ENCODE data around the gene TNFAIP8L1. TPM values are rescaled to one million over a fixed set of nuclear protein-coding genes. Genes with fewer than 3 reads are reported as not detected.
A peak's percentile ranks its signal among the peaks of the same experiment; 100 is the strongest.
"Not testable (repeated sequence)": the region's sequence is repeated elsewhere in the genome, so short reads cannot be mapped to it uniquely, and the experiment has no call there.

TNFAIP8L1 gene
- total RNA-seq (2014; rRNA removed; shearing (Covaris generic)), result 3.0 and 6.1 TPM in 2 replicates
- 15.2 and 15.4 TPM in 2 replicates for polyA plus RNA-seq (2015; cell fraction: cytosol; rRNA removed)
- 7.6 and 9.0 TPM in 2 replicates for polyA plus RNA-seq (2015; cell fraction: nucleus; rRNA removed)

DNA sequence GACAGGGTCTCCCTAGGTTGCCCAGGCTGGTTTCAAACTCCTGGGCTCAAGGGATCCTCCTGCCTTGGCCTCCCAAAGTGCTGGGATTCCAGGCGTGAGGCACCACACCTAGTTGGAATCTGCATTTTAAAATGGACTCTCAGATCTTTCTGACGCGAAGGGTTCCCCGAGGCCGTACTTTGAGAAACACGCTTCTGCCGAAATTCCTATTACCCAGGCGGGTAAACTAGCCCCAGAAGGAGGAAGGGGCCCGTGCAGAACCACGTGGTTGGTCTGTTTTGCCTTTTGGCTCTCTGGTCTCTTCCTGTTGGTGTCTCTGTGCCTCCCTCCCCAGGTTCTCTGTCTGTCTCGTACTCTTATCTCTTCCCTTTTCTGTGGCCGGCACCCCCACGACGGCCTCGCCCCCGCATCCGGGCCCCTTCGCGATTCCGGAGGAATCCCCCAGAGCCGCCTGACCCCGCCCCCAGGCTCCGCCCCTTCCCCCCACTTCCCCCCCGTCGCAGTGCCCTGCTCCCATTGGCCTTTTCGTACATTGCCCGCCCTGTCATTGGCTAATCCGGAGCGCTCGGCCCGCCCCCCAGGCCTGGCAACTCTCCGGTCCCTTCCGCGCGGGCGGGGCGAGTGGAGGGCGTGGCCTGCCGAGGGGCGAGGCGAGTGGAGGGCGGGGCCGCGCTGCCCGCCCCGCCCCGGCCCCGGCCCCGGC, at the start of gene TNFAIP8L1:
TSS of gene TNFAIP8L1 (plus strand) at position 689 of the 703 bp plus-strand sequence. CDS start 12,354 bp downstream, outside the sequence.
- peak; percentile 77 for DNase-seq (ENCODE audit: low read depth)

DNA sequence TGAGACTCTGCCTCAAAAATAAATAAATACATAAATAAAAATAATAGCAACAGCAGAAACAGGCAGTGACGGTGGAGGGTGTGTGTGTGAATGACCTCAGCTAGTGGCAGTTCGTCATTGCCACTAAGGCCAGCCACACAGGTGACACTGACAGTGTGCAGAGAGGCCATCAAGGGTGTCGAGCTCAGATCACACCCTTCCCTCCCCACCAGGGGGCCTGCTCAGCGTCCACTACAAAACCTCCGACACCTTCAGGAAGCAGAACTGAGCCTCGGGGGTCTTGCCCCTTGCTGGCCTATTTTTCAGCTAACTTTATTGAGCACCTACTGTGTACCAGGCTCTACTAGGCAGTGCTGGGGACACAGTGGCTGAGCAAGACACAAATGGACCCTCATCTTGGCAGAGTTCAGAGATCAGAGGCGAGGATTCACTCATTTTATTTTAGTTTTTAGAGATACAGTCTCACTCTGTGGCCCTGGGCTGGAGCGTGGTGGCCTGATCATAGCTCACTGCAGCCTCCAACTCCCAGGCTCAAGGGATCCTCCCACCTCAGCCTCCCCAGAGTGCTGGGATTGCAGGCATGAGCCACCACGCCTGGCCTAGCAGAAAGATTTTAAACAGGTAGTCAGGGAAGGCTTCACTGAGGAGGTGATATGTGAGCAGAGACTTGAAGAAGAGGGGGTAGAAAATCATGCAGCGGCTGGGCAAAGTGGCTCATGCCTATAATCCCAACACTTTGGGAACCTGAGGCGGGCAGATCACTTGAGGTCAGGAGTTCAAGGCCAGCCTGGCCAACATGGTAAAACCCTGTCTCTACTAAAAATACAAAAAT, 49.5 kb upstream of the TNFAIP8L1 start:
- DNase-seq (ENCODE audit: low read depth), result no peak

DNA sequence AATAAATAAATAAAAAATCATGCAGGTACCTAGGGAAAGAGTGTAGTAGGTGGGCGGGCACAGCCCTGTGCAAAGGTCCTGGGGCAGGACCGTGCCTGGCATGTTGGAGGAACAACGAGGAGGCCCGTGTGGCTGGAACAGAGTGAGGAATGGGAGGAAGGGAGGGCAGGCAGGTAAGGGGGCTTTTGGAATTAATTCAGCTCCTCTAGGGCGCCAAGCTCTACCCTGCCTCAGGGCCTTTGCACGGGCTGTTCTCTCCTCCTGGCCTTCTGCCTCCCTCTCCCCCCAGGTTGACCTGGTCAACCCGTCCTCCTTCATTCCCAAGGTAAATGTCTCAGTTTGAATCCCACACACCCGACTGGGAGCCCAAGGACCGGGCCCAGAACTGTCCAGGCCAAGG, 48.8 kb upstream of the TNFAIP8L1 start:
- no peak for DNase-seq (ENCODE audit: low read depth)

DNA sequence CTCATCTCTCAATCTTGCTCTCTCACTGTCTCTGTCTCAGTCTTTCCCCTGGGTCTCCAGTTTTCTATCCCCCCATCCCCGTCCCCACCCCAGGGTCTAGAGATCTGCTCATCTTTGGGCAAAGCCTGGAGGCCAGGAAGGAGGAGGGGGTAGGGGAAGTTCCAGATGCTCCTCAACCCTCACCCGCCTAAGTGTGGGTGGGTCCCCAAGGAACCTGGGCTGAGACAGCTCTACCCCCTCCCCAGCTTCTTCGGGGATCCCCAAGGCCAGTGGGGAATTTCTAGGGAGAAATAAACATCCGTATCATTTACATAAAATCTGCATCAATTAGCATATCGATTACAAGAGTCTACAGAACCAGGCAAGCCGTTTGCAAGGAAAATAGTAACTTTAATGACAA, 48.0 kb upstream of the TNFAIP8L1 start:
- DNase-seq (ENCODE audit: low read depth), result no peak

DNA sequence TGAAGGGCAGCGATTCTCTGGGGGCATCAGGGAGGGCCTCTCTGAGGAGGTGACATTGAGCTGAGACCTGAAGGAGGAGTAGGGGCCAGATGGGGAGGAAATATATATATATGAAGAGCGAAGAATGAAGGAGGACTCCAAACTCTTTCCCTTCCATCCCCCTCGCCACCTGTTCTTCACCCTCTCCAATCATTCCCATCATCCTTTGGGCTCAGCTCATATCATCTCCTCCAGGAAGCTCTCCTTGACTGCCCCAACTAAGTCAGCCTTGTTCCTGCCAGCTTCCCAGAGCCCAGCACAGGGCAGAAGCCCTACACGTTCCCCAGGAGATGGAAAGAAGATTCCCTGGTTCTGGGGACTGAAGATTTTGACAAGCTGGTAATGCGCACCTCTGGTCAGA, 46.9 kb upstream of the TNFAIP8L1 start:
- no peak for DNase-seq (ENCODE audit: low read depth)

DNA sequence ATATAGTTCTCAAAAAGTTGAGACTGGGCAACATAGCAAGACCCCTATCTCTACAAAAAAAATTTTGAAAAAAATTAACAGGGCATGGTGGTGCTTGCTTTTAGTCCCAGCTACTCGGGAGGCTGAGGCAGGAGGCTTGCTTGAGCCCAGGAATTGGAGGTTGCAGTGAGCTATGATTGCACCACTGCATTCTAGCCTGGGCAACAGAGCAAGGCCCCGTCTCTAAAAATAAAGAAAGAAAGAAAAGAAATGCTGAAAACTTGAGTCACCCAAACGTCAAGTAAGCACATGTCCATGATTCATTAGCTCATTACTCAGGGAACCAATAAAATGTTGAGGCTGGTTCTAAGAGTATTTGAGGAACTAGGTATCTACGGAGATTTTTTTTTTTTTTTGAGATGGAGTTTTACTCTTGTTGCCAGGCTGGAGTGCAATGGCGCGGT, 45.9 kb upstream of the TNFAIP8L1 start:
- peak; percentile 42 for DNase-seq (ENCODE audit: low read depth)

DNA sequence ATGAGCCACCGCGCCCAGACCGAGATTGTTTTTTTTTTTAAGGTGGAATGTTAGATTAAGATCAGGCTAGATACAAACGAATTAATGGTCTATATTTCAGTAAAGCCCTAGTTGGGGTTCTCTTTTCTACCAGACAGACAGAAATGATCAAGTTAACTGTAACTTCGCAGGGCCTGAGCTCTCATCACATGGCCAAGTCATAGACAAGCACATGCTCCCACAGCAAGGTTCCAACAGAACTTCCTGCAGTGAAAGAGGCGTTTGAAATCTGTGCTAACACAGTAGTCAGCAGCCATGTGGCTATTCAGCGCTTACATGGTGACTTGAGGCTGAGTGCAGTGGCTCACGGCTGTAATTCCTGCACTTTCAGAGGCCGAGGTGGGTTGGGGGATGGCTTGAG, 45.1 kb upstream of the TNFAIP8L1 start:
- DNase-seq (ENCODE audit: low read depth), result peak; percentile 17

DNA sequence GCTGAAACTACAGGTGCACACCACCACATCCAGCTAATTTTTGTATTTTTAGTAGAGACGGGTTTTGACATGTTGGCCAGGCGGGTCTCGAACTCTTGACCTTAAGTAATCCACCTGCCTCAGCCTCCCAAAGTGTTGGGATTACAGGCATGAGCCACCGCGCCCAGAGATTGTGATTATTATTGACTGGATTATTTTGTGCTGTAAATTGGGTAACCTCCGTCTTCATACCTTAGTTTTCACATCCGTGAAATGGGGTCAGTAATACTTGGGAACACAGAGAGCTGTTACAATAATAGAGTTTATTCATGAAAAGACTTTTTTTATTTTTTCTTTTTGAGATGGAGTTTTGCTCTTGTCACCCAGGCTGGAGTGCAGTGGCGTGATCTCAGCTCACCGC, 44.2 kb upstream of the TNFAIP8L1 start:
- not testable (repeated sequence) for DNase-seq (ENCODE audit: low read depth)

DNA sequence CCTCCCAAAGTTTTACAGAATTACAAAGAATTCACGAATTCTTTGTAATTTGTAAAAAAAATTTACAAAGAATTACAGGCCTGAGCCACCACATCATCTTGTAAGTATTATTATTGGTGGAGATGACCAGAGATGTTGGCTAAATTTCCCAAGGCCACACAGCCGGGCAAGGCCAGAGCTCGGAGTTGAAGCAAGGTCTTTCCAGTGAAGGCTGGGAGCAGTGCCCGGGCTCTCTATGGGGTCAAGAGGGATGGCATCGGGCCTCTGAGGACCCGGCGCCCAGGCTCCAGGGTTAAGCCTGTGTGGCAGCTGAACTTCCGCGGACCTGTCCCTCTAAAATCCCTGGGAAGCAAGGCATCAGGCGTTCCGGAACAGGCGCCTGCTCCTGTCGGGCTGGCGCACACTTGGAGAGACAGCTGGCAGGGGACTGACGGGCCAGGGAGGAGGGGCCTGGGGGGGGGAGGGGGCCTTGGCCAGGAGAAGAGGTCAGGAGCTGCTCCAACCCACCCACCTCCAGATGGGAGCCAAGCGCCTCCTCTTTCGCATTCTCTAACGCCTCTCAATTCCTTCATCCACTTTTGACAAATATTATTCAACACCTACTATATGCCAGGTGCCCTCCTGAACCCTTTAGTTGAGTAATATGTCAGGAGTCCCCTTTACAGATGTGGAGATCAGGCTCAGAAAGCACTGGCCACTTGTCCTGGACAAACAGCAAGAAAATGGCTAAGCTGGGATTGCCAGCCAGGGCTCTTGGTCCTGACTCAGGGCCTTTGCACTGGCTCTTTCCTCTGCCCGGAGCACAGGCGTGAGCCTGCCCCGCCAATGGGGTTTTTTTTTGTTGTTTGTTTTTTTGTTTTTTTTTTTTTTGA, 43.0 kb upstream of the TNFAIP8L1 start:
- DNase-seq (ENCODE audit: low read depth), result no peak

DNA sequence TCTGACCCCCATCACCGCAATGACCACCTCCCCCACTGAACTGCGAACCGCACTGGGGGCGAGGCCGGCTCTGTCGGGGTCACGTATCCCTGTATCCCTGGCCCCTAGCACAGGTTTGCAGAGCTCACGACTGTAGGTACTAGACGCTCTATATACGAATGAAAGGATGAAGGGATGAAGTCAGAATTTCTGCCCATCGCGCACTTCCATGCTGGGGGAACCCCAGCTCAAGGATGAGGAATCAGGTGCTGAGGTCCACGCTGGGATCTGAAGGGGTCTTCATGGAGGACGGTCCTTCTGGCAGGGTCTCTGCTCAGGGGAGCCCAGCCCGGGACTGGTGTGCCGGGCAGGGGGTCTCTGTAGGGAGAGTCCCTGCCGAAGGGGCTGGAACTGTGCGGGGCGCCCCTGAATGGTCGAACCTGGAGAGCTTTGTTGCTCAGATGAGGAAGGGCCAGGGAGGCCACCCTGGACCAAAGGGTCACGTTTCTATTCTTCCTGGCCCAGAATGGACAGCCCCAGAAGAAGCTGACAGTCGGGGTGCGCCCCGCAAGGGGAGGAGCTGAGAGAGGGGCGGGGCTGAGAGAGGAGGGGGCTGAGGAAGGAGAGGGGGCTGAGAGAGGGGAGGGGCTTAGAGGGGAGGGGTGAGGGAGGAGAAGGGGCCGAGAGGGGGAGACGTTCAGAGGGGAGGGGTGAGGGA, 41.9 kb upstream of the TNFAIP8L1 start:
- no peak for DNase-seq (ENCODE audit: low read depth)

DNA sequence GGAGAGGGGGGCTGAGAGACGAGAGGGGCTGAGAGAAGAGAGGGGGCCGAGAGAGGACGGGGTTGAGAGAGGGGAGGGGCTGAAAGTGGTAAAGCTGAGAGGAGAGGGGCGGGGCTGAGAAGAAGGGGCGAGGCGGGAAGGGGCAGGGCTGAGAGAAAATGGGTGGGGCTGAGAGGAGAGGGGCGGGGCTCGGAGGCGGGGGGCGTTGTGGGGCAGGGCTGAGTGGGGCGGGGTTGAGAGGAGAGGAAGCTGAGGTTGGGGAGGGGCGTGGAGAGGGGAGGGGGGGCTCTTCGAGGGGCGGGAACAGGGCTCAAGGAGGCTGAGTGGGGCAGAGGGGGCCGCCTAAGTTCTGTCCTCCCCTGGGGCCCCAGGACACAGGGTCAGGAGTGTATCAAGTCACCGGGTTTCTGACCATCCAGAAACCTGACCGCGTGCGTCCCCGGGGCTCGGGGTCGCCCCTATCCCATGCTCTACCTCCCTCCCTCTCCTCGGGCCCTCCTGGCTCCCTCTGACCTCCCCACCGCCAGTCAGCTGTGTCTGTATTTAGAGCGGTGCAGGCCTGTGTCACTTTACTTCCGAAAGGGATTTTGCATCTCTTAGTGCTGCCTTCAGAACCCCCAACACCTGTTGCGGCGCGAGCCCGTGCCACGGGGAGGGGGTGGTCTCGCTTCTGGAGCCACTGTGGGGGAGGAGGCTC, 41.2 kb upstream of the TNFAIP8L1 start:
- no peak for DNase-seq (ENCODE audit: low read depth)

DNA sequence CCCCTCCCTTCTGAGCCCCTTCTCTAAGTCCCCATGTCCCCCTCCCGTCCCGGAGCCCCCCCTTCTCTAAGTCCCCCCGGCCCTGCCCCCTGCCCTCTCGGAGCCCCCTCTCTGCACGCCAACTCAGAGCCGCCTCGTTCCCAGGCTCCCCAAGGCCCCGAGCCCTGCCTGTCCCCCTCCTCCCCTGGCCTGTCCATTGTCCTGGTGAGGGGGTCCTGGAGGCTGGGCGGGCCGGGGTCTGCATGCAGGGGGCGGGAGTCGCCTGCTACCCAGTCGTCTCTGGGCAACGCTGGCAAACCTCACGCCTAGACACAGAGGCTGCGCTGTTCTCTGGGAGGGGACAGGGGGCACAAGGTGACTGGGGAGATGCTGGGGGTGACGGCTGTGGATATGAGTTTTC, 40.6 kb upstream of the TNFAIP8L1 start:
- no peak for DNase-seq (ENCODE audit: low read depth)

DNA sequence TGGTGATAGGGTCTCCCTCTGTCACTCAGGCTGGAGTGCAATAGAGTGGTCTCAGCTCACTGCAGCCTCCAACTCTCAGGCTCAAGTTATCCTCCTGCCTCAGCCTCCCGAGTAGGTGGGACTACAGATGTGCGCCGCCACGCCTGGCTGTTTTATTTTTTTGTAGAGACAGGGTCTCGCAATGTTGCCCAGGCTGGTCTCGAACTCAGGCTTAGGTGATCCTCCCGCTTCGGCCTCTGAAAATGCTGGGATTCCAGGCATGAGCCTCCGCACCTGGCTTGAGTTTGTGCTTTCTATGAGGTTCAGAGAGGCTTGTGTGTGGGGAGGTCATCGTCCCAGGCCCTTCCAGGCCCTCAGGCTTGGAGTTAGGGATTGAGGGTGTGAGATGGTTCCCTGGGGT, 39.2 kb upstream of the TNFAIP8L1 start:
- no peak for DNase-seq (ENCODE audit: low read depth)

DNA sequence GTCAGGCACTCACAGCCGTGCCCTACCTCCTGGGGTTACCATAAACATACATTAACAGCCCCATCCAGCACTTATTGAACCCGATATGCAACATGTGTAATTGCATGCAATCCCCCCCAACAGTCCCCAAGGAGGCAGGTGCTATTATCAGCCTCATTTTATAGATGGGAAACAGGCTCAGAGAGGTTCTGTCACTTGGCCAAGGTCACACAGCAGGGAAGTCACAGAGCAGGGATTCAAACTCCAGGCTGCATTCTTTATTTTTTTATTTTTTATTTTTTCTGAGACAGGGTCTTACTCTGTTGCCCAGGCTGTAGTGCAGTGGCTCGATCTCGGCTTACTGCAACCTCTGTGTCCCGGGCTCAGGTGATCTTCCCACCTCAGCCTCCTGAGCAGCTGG, 38.4 kb upstream of the TNFAIP8L1 start:
- DNase-seq (ENCODE audit: low read depth), result no peak

DNA sequence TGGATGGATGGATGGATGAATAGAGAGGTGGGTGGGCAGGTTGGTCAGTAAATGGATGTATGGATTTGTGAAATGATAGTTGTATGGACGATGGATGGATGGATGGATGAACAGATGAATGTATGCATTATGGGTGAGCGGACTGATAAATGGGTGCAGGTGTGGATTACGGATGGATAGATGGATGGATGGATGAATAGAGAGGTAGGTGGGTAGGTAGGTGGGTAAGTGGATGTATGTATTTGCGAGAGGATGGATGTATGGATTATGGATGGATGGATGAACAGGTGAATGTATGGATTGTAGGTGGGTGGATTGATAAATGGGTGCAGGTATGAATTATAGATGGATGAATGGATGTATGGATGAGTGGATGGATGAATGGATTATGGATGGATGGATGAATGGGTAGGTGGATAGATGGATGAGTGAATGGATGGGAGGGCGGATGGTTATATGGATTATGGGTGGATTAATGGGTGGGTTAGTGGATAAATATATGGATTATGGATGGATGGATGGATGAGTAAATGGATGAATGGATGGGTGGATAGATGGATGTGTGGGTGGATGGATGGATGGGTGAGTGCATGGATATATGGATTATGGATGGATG, 37.0 kb upstream of the TNFAIP8L1 start:
- no peak for DNase-seq (ENCODE audit: low read depth)

DNA sequence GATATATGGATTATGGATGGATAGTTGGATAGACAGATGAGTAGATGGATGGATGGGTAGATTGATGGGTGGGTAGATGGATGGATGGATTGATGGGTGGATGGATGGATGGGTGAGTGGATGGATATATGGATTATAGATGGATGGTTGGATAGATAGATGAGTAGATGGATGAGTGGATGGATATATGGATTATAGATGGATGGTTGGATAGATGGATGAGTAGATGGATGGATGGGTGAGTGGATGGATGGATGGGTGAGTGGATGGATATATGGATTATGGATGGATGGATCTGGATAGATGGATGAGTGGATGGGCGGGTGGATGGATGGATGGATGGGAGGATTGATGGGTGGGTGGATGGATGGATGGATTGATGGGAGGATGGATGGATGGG, 36.4 kb upstream of the TNFAIP8L1 start:
- no peak for DNase-seq (ENCODE audit: low read depth)

DNA sequence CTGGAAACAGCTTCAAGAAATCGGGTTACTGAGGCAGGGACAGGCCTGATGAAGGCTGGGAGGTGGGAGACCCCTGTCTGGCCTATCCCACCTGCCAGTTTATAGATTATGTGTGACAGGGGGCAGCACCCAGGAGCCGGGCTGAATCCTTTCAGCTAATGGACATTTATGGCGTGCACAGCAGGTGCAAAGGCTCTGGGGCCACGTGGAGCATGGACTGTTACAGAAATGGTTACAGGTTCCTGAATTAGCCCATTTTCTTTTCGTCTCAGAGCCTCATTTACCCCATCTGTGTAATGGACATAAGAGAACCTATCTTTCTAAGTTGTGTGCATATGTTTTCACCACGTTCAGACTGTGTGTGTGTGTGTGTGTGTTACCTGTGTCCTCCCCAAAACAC, 34.4 kb upstream of the TNFAIP8L1 start:
- DNase-seq (ENCODE audit: low read depth), result no peak

DNA sequence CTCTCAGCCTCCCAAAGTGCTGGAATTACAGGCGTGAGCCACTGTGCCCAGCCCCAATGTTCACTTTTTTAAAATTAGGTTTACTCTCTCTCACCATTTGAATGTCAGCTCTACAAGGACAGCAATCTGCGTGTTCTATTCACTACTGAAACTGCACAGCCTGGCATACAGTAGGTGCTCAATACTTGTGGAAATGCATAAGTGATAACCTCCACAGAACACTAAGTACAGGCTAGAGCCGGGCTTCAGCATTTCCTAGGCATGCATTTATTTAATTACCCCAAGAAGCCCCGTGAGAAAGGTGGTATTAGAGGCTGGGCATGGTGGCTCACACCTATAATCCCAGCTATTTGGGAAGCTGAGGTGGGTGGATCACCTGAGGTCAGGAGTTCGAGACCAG, 33.1 kb upstream of the TNFAIP8L1 start:
- no peak for DNase-seq (ENCODE audit: low read depth)

DNA sequence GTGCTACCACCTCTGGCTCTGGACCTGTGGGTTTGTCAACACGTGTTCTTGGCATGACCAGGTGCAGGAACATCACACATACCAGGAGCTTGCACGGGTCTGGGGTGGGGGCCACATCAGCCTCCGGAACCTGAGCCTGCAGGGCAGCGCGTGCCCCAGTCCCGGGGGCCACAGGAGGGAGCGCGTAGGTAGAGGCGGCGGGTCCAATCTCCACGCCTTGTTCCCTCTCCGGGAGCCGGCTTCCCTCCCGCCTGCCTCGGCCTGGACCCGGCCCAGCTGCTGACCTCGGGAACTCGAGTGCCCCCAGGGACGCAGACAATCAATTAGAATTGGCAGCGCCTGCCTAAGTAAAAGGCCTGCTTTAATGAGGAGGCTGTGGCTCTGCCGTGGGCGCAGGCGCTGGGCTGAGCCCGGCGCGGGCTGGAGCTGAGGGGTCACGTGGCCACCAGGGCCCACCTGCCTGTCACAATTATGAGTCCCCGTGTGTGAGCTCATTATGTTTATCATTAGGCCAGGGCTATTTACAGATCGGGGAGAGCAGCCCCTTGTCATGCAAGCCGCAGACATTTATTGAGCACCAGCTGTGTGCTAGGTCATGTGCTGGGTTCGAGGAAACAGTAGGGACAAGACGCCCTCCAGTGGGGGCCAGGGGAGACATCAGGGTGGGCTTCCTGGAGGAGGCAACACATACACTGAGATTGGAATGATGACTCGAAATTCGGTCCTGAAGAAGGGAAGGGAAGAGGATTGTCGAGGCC, 32.2 kb upstream of the TNFAIP8L1 start:
- no peak for DNase-seq (ENCODE audit: low read depth)

Data from HT1080 (cell line).